Suprapubic skin (tissue), 4 donors: ENCODE results near the gene KIAA0753.

Experiments
- CTCF ChIP-seq, 2 donors: fragments of 200-600 bp in 1 of 2; fragments of 450-650 bp in 1 of 2; sonication (generic) in 1 of 2; IDR thresholded peaks; one replicate each; pipeline ENCODE4 v1.5.1; 2016 to 2019; ENCODE audit warnings: antibody characterized with exemption in 2 of 2, mild to moderate bottlenecking in 1 of 2, moderate library complexity in 1 of 2
- EP300 ChIP-seq: sonication (generic); formaldehyde crosslinking; IDR thresholded peaks from one replicate; pipeline ENCODE4 v1.6.1; 2017; ENCODE audit warnings: antibody characterized with exemption
- POLR2A ChIP-seq, 2 donors: fragments of 450-650 bp; IDR thresholded peaks; one replicate each; pipeline ENCODE4 v1.6.1; 2017; ENCODE audit warnings: antibody characterized with exemption in 2 of 2, mild to moderate bottlenecking in 2 of 2, moderate library complexity in 2 of 2
- POLR2AphosphoS5 ChIP-seq, 3 donors: sonication (generic); formaldehyde crosslinking; IDR thresholded peaks; one replicate each; pipeline ENCODE4 v1.6.1; 2017; ENCODE audit warnings: antibody characterized with exemption in 3 of 3

GRCh38 chr17:6548578-6549330 is 91.8 kb downstream of the KIAA0753 start:
- no peak for TF ChIP-seq CTCF (IDR thresholded peaks at IDR 0.05)
- TF ChIP-seq POLR2A (IDR thresholded peaks at IDR 0.05): no peak
- no peak for TF ChIP-seq POLR2AphosphoS5 (IDR thresholded peaks at IDR 0.05)
- TF ChIP-seq EP300: no peak
